Measurements from ENCODE around the gene EIF4E. TPM values are rescaled to one million over a fixed set of nuclear protein-coding genes. Genes with fewer than 3 reads are reported as not detected.

The EIF4E gene
- total RNA-seq, 2 experiments from 2014 or later, result 118 to 121 TPM

DNA sequence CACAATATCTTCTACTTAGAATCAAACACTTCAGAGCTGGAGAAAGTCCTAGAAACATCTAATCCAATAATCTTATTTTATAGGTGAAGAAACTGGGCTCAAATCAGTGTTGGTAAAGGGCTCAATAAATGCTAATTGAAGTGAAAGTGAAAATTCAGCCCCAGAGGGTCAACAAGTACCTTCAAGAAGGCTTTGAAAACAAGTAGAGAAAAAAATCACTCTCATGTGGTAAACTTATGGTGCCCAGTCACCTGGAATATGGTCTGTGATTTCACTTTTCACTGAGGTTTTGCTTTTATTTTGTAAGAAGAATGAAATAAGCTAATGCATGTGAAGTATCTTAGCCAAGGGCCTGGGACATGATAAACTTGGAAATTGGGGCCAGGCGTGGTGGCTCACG, 29.1 kb upstream of the EIF4E start:
- H3K4me3 Mint-ChIP-seq, result no peak overlapping the region
- CTCF ChIA-PET, result interaction anchor here (1.2 kb wide), 1 partner anchor 37 kb away, joined by 3 read pairs; the partner anchor contains the start of gene METAP1

GRCh38 chr4:98955229-98955628, 26.3 kb upstream of the EIF4E start:
- H3K36me3 Mint-ChIP-seq (ENCODE audit: low read depth), result no peaks in the 10 kb centered on the region
- CTCF ChIA-PET, result no interaction called here
- no peaks in the 10 kb centered on the region for H3K9me3 Mint-ChIP-seq
- no peak for DNase-seq
- intact Hi-C loops (cut with micrococcal nuclease), result no loop called here
- TF ChIP-seq CTCF (IDR thresholded peaks at IDR 0.05), result no peak
- ATAC-seq, result no peak
- peaks cover 2% of the 10 kb centered on the region for H3K4me1 Mint-ChIP-seq (ENCODE audit: low read depth)
- H3K27me3 Mint-ChIP-seq, result peaks cover 2% of the 10 kb centered on the region
- H3K4me3 Mint-ChIP-seq, result no peak overlapping the region
- POLR2A ChIA-PET, result no interaction called here
- no peak overlapping the region for H3K27ac Mint-ChIP-seq

More for the DNA sequence above, 29.1 kb upstream of the EIF4E start:
- DNase-seq (no peak), ATAC-seq (no peak)
- TF ChIP-seq CTCF (IDR thresholded peaks at IDR 0.05), result no peak
- Mint-ChIP-seq H3K36me3 (ENCODE audit: low read depth) (no peaks in the 10 kb centered on the region), H3K27me3 (peaks cover 2% of the 10 kb centered on the region), H3K27ac (no peak overlapping the region), H3K4me1 (ENCODE audit: low read depth) (peaks cover 2% of the 10 kb centered on the region), H3K9me3 (no peaks in the 10 kb centered on the region)
- POLR2A ChIA-PET, result no interaction called here
- intact Hi-C loops (cut with micrococcal nuclease), result no loop called here

GRCh38 chr4:98951710-98952109, 22.8 kb upstream of the EIF4E start:
- Mint-ChIP-seq H3K4me1 (ENCODE audit: low read depth) (no peaks in the 10 kb centered on the region), H3K9me3 (no peaks in the 10 kb centered on the region), H3K4me3 (no peak overlapping the region), H3K27ac (no peak overlapping the region), H3K36me3 (ENCODE audit: low read depth) (no peaks in the 10 kb centered on the region), H3K27me3 (peaks cover 2% of the 10 kb centered on the region)
- no peak for TF ChIP-seq CTCF (IDR thresholded peaks at IDR 0.05)
- ATAC-seq (no peak), DNase-seq (no peak)
- intact Hi-C loops (cut with micrococcal nuclease), result no loop called here
- ChIA-PET POLR2A (no interaction called here), CTCF (no interaction called here)

GRCh38 chr4:98950925-98951324, 22.0 kb upstream of the EIF4E start:
- POLR2A ChIA-PET, result no interaction called here

DNA sequence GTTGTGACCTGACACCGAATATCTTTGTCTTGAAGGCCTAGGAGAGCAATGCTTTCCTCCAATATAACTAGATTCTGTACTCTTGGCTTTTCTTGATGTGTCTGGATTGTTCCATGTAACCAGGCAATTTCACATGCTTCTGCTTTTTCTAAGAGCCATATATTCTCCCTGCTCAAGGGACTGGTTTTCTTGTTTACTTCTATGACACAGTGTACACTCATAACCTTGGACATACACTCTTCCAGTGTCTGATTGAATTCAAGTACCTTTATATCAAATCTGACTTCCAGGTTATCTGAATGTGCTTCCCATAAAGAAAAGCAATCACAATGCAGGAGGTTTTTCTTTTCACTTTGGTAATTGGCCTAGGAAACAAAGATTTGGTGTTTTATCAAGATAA, 17.4 kb upstream of the EIF4E start:
- POLR2A ChIA-PET, result no interaction called here

More at GRCh38 chr4:98950925-98951324, 22.0 kb upstream of the EIF4E start:
- DNase-seq (no peak), ATAC-seq (no peak)
- Mint-ChIP-seq H3K4me1 (ENCODE audit: low read depth) (no peaks in the 10 kb centered on the region), H3K36me3 (ENCODE audit: low read depth) (no peaks in the 10 kb centered on the region), H3K27me3 (peaks cover under 1% of the 10 kb centered on the region), H3K9me3 (no peaks in the 10 kb centered on the region), H3K27ac (no peak overlapping the region), H3K4me3 (no peak overlapping the region)
- CTCF ChIA-PET, result interaction anchor here (1.3 kb wide), 1 partner anchor 18 kb away, joined by 3 read pairs; no protein-coding TSS in a partner anchor
- intact Hi-C loops (cut with micrococcal nuclease), result no loop called here
- no peak for TF ChIP-seq CTCF (IDR thresholded peaks at IDR 0.05)

More for the DNA sequence above, 17.4 kb upstream of the EIF4E start:
- CTCF ChIA-PET, result interaction anchor here (0.7 kb wide), 1 partner anchor 109 kb away, joined by 3 read pairs; no protein-coding TSS in a partner anchor
- H3K27me3 Mint-ChIP-seq, result no peaks in the 10 kb centered on the region
- no peaks in the 10 kb centered on the region for H3K36me3 Mint-ChIP-seq (ENCODE audit: low read depth)
- no peaks in the 10 kb centered on the region for H3K4me1 Mint-ChIP-seq (ENCODE audit: low read depth)
- no peak for ATAC-seq
- H3K4me3 Mint-ChIP-seq, result no peak overlapping the region
- H3K9me3 Mint-ChIP-seq, result no peaks in the 10 kb centered on the region
- no peak for TF ChIP-seq CTCF (IDR thresholded peaks at IDR 0.05)
- intact Hi-C loops (cut with micrococcal nuclease), result no loop called here
- H3K27ac Mint-ChIP-seq, result no peak overlapping the region
- no peak for DNase-seq
